NOMO-1 (cell line): ENCODE data around the gene TCAF1.
"Not testable (repeated sequence)": the region's sequence is repeated elsewhere in the genome, so short reads cannot be mapped to it uniquely, and the experiment has no call there.

Experiments
- DNase-seq, 2 experiments: peaks; one replicate each; lab custom pipeline; 2025; ENCODE audit not compliant: unreplicated experiment in 2 of 2; lab: John Stamatoyannopoulos, UW

Gene TCAF1

GRCh38 chr7:143902332-143902899 lies 440 bp upstream of the TCAF1 start:
- DNase-seq: no peak

DNA sequence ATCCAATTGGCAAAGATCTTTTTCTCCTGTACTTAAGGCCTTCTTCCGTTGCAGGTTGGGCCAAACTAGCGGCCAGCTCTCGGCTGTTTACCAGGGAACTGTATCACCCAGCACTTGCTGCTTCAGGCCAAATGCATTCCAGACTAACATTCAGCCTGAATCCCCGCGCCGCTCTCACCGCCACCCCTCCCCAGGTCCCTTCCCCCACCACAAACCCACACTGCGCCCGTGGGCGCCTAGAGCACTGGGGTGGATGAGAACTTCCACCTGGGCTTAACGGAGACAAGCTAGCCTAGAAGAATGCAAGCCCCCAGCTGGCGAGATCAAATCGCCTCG lies 676 bp downstream of the TCAF1 start:
- no peak for DNase-seq

GRCh38 chr7:143900230-143900766 lies 1.7 kb downstream of the TCAF1 start:
- no peak for DNase-seq

GRCh38 chr7:143898810-143899209 lies 3.2 kb downstream of the TCAF1 start:
- no peak for DNase-seq

DNA sequence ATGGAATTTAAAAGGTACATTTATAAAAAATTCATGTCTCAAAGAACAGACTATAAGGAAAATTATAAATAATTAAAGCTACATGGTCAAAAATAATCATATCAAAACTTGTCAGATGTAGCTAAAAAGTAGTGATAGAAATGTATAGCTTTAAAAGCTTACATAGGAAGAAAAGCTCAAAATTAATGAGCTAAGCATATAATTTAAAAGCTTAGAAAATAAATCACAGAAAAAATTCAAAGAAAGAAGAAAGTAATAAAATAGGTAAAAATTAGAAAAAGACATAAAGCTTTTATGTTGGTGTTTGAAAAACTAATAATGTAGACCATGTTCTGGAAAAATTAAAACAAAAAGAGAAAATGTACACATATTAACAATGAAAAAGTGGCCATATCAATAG lies 5.3 kb downstream of the TCAF1 start:
- no peak for DNase-seq

- no peak for DNase-seq
Measured at GRCh38 chr7:143892527-143893300, 9.3 kb downstream of the TCAF1 start.

- no peak for DNase-seq
Measured at GRCh38 chr7:143891457-143891856, 10.5 kb downstream of the TCAF1 start.

- DNase-seq: no peak
Measured at GRCh38 chr7:143890558-143890957, 11.4 kb downstream of the TCAF1 start.

- DNase-seq: no peak
Measured at GRCh38 chr7:143889068-143889467, 12.9 kb downstream of the TCAF1 start.

GRCh38 chr7:143886826-143887477 lies 15.0 kb downstream of the TCAF1 start:
- no peak for DNase-seq

DNA sequence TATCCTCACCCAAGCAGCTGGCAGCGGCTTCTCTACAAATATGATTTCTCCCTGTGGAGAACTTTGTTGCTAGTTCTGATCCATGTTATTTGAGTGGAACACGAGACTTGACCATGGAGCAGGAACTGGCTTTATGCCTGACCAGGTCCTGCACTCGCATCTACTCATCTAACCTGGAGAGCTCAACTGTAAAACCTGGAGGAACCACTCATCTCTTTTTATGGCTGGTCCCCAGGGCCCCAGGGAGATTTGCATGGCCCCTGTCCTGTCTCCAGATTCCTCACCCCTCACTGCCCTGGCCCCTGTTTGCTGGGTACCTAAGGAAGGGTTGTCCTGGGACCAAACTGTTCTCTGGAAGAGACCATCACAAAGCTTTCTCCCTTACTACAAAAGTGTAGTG lies 16.0 kb downstream of the TCAF1 start:
- DNase-seq: no peak

- no peak for DNase-seq
Measured at GRCh38 chr7:143884969-143885559, 16.9 kb downstream of the TCAF1 start.

DNA sequence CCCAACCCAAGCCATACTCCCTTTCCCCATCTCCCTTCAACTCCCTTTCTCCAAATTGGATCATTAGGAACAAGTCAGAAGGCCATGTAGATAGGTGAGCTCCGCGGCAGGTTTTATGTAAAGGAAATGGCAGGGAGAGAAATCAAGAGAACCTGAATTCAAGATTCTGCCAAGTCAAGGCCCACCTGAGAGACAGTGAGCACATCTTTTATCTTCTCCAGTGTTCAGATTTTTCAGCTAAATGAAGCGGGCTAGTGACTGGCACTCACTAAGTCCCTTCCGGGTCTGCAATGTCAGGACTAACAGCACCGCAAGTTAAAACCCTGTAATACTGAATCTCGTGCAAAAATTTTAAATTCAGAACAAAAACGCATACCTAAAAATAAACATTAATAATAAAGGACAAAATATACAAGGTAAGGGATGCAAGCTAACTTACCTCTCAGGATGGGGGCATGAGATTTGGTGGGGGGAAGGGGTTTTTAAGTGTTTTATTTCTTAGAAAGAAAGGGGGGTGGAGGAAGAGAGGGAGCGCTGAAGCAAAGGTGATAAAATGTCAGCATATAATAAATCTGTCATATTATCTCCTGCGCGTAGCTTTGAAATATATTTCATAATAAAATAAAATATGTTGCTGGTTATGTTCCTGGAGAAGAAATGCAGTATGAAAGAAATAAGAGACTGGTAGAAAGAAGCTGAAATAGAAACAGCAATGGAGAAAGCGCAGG lies 17.6 kb downstream of the TCAF1 start:
- no peak for DNase-seq

GRCh38 chr7:143882604-143883078 lies 19.3 kb downstream of the TCAF1 start:
- DNase-seq: no peak

GRCh38 chr7:143882020-143882603 lies 19.9 kb downstream of the TCAF1 start:
- no peak for DNase-seq

- DNase-seq: no peak
Measured at GRCh38 chr7:143878884-143879283, 23.1 kb downstream of the TCAF1 start.

DNA sequence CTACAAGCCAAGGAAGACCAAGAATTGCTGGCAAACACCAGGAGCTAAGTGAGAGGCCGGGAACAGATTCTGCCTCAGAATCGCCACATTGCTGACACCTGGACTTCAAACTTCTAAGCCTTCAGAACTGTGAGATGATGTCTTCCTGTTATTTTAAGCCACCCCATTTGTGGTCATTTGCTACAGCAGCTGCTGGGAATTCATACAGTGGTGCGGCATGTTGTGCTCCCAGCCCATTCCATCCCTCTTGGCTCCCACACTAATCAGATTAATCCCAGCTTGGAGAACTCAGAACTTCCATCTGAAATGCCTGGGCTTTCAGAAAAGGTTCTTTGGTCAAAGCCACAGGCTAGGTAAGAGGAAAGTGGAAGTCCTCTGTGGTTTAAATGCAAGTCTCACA lies 24.9 kb downstream of the TCAF1 start:
- no peak for DNase-seq

DNA sequence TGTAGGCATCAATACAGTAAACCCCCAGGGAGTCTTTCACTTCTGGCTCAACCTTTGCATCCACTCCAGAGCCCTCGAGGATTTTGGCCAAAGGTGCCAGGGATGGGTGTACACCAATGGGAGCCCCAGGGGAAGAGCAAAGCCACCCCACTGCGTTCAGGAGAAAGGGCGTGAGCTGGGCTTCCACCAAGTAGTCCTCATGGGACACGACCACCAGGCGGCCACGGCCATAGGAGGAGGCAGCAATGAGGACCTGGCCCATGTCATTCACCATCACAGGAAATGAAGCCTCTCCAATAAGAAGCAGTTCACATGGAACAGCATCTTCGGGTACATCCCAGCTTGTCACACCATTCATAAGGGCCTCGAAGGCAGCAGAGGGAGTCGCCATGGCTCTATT lies 25.8 kb downstream of the TCAF1 start:
- DNase-seq: no peak

DNA sequence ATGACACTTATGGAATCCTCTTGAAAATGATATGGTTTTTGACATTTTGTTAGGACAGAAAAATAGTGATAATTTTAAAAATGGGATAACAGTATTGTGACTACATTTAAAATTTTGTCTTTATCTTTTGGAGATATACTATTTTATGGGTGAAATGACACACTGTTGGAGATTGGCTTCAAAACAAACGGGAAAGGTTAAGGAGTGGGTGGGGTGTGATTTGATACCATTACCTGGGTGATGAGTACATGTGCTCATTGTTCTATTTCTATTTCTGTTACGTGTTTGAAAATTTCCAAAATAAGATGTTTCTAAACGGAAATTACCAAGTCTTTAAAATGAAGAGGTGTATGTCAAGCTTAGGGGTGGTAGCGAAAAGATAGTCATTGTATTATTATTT lies 28.7 kb downstream of the TCAF1 start:
- not testable (repeated sequence) for DNase-seq

DNA sequence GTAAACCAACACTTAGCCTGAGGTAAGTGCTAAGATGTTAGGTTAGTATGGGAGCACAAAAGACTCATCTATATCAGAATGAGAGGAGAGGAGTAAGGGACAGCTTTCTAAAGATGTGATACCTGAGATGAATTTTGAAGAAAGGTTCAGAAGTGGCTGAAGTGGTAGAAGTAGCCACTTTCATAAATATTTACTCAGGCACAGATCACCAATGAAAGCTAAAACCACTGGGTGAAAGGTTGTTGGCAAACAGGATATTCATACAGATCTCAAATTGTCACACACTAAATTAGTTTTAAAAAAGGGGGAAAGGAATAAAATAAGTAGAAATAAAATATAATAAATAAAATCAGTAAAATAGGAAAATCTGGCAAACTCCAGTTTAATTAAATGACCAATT lies 30.4 kb downstream of the TCAF1 start:
- not testable (repeated sequence) for DNase-seq
